Neuron (in vitro differentiated cells): ENCODE data around the gene GRB10.

Source experiments
- H2AFZ ChIP-seq: one replicate; pipeline ENCODE4 v1.6.1; 2013; ENCODE audit warnings: low read depth, mild to moderate bottlenecking, inconsistent platforms, low read length, moderate library complexity
- H3K27me3 ChIP-seq: one replicate; pipeline ENCODE4 v1.6.1; 2013; ENCODE audit warnings: low read length; ENCODE audit not compliant: insufficient read depth
- H3K36me3 ChIP-seq: one replicate; pipeline ENCODE4 v1.6.1; 2013; ENCODE audit warnings: low read length; ENCODE audit not compliant: insufficient read depth
- H3K4me1 ChIP-seq: one replicate; pipeline ENCODE4 v1.6.1; 2013; ENCODE audit warnings: low read length; ENCODE audit not compliant: insufficient read depth
- H3K4me3 ChIP-seq: 2 replicates; pipeline ENCODE4 v1.5.1; 2013; ENCODE audit warnings: mild to moderate bottlenecking, low read length, moderate library complexity
- H3K9me3 ChIP-seq: one replicate; pipeline ENCODE4 v1.6.1; 2013; ENCODE audit warnings: low read length

GRB10 gene

DNA sequence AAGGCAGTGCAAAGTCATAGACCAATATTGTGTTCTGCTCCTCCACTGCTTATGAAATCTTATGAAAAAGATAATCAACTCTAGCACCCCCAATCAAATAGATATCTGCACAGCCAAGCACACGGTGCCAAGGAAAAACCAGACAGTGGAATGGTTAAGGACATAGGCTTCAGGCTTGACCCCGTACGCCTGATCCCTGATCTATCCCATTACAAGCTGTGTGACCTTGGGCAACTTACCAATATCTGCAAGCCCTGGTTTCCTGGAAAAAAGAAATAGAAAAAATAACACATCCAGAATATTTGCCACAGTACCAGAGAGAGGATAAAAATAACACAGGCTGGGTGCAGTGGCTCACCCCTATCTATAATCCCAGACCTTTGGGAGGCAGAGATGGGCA, 56.9 kb downstream of the GRB10 start:
- H3K4me3 ChIP-seq: no peak overlapping the region
- no peaks in the 10 kb centered on the region for H3K9me3 ChIP-seq
- H3K27me3 ChIP-seq: no peaks in the 10 kb centered on the region
- no peak overlapping the region for H2AFZ ChIP-seq
- peaks cover 10% of the 10 kb centered on the region for H3K36me3 ChIP-seq
- H3K4me1 ChIP-seq: peaks cover 7% of the 10 kb centered on the region

DNA sequence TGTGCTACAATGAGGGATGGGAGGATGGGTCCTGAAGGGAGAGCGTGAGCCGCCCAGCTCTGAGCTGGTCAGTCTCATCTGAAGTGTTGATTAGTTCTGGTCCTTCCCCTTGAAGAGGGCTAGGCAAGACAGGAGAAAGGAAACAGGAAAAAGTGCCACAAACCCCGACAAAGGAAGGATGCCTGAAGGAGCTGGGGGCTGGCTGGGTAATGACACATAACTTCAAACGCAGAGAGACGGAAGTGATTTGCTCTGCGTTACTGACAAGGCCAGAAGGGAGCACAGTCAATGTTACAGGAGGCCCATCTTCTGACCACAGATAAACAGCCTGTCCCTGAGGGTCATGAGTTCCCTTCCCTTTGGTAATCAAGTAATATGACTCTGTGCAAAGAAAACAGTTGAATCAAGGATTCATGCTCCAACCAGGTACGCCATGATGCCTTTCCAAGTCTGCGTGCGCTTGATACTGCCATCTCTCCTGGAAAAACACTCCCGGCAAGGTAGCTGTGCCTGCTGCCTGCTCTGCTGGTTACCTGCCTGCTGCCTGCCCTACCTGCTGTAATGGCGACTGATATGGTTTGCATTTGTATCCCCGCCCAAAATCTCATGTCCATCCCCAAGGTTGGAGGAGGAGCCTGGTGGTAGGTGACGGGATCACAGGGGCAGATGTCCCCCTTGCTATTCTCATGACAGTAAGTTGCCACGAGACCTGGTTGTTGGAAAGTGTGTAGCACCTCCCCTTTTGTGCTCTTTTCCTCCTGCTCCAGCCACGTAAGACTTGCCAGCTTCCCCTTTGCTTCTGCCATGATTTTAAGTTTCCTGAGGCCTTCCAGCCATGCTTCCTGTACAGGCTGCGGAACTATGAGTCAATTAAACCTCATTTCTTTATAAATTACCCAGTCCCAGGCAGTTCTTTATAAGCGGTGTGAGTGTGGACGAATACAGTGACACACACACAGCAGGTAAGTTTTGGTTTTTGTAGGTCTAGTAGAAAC, 57.9 kb downstream of the GRB10 start:
- no peaks in the 10 kb centered on the region for H3K9me3 ChIP-seq
- no peak overlapping the region for H3K4me3 ChIP-seq
- H3K36me3 ChIP-seq: peaks cover 10% of the 10 kb centered on the region
- no peaks in the 10 kb centered on the region for H3K27me3 ChIP-seq
- H2AFZ ChIP-seq: no peak overlapping the region
- peaks cover 7% of the 10 kb centered on the region for H3K4me1 ChIP-seq

DNA sequence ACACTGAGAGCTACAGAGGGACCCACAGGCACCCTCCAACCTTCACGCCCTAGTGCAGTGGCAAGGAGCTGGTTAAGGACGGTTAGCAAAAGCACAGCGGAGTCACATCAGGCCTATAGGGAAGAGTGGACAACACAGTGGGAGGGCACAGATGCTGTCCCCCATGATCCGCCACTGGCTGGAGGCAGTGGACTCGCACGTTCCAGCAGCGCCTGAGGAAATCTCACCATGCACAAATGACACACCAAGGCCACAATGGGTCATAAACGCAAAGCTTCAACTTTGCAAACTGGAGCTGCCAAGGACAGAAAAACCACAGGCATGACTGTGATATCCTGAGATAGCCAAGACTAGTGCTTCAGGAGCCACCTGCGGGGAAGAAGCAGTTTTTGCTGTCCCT, 58.8 kb downstream of the GRB10 start:
- Histone ChIP-seq H2AFZ (no peak overlapping the region), H3K9me3 (no peaks in the 10 kb centered on the region), H3K4me3 (no peak overlapping the region), H3K27me3 (no peaks in the 10 kb centered on the region), H3K4me1 (peaks cover 7% of the 10 kb centered on the region), H3K36me3 (peaks cover 10% of the 10 kb centered on the region)

DNA sequence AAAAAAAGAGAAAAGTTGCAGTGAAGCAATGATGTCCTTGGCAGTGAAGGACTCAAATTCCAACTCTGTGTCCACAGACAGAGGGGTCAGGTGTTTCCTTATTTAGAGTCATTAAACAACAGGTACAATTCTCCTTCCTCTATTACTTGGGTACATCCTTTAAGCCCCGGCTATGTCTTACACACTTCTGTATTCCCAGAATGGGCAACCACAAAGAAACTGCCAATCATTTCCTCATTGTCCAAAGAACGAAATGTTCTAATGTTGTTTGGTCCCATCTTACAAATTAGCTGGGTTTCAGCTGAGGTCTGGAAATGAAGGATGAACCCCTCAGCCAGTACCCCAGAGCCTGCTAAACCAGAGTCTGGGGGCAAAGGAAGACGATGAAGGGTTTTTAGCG, 59.5 kb downstream of the GRB10 start:
- H3K9me3 ChIP-seq: no peaks in the 10 kb centered on the region
- H3K4me3 ChIP-seq: no peak overlapping the region
- H3K36me3 ChIP-seq: peaks cover 10% of the 10 kb centered on the region
- peaks cover 7% of the 10 kb centered on the region for H3K4me1 ChIP-seq
- H3K27me3 ChIP-seq: no peaks in the 10 kb centered on the region
- no peak overlapping the region for H2AFZ ChIP-seq

DNA sequence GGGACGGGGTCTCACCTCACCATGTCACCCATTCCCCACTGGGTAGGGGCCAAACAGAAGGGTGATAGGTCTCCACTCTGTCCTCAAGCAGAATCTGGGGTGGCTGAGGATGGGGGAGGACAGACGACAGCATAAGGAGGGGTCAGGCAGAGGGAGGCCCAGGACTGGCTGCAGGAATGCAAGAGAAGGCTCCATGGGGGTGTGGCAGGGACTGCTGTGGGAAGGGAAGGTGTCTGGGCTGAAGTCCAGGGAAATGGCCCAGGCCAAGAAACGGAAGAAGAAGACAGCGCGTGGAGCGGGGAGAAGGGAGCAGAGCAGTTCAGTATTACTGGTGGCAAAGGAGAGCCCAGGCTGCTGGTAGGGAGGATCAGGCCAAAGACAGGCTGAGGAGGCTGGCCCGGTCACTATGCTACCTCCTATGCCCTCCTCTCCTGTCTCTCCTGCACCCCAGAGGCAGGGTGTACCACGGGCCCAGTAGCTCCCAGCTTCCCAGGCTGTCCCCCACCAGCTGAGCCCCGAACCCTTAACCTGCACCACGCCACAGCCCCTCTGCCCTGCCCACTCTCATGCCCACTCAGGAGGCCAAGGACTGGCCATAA, 60.9 kb downstream of the GRB10 start:
- Histone ChIP-seq H2AFZ (no peak overlapping the region), H3K27me3 (no peaks in the 10 kb centered on the region), H3K36me3 (peaks cover 10% of the 10 kb centered on the region), H3K9me3 (no peaks in the 10 kb centered on the region), H3K4me3 (no peak overlapping the region), H3K4me1 (peaks cover 7% of the 10 kb centered on the region)

DNA sequence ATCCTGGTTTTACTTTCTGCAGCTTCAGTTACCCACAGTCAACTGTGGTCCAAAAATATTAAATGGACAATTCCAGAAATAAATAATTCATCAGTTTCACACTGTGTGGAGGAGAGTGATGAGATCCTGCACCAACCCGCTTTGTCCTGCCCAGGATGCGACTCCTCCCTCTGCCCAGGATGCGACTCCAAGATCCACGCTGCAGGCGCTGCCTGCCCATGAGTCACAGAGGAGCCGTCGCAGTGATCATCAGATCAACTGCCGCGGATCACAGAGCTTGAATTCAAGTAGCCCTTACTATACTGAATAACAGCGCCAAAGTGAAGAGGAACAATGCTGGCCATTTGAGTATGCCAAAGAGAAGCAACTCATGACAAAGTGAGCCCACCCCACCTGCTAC, 61.5 kb downstream of the GRB10 start:
- no peaks in the 10 kb centered on the region for H3K27me3 ChIP-seq
- peaks cover 7% of the 10 kb centered on the region for H3K4me1 ChIP-seq
- no peaks in the 10 kb centered on the region for H3K9me3 ChIP-seq
- no peak overlapping the region for H2AFZ ChIP-seq
- H3K4me3 ChIP-seq: no peak overlapping the region
- H3K36me3 ChIP-seq: peaks cover 10% of the 10 kb centered on the region

DNA sequence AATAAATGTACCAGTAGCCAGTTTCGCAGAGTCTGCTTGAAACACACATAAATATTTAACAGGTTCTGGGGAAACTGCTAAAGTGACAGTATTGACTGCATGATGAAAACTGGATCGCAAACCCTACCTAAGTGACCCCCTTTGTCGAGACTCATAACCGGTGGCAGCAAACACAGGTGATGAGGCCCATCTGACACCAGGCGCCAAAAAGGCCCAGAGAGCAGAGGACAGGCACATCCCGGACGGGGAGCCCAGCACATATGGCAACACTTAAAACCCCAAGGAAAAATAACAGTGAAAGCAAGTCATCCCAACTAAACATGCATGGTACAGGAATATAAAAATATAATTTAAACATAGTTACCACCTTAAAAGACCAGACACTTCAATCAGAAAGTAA, 62.4 kb downstream of the GRB10 start:
- H3K27me3 ChIP-seq: no peaks in the 10 kb centered on the region
- no peak overlapping the region for H2AFZ ChIP-seq
- peaks cover 4% of the 10 kb centered on the region for H3K9me3 ChIP-seq
- H3K36me3 ChIP-seq: peaks cover 9% of the 10 kb centered on the region
- H3K4me3 ChIP-seq: no peak overlapping the region
- peaks cover 7% of the 10 kb centered on the region for H3K4me1 ChIP-seq

DNA sequence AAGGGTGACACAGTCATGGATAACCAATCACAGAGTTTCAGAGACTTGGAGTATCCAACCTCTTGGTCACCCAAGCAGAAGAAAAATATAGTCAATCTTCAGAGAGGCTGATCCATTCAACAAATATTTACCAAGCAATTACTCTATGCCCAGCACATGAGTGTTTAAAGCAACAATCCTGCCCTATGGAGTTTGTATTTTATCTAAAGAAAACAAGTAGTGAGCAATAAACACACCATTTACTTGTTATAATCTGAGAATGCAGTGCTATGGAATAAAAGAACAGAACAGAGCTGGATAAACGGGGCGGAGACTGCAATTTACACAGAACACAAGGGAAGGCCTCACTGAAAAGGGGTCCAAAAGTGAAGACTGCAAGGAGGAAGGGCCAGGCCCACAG, 63.8 kb downstream of the GRB10 start:
- Histone ChIP-seq H3K4me3 (no peak overlapping the region), H3K4me1 (peaks cover 7% of the 10 kb centered on the region)

DNA sequence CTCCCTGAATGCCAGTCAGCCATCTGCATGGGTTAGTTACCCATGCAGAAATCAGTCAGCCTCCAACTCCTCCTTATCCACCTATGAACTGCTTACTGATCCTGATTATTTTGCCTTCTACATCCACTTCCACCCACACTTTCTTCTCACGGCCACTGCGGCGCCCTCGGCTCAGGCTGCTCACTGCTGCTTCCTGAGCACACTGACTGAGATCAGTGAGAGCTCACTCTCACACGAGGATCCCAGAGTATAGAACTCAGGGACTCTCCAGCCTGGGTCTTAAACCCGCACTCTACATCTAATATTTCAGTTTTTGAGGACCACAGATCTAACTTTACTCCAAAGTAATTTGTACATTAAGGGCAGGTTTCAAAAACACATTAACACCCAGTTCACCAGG, 64.4 kb downstream of the GRB10 start:
- Histone ChIP-seq H3K36me3 (no peaks in the 10 kb centered on the region), H3K4me1 (peaks cover 7% of the 10 kb centered on the region), H2AFZ (no peak overlapping the region), H3K9me3 (peaks cover 5% of the 10 kb centered on the region), H3K27me3 (no peaks in the 10 kb centered on the region), H3K4me3 (no peak overlapping the region)

More for the DNA sequence above, 63.8 kb downstream of the GRB10 start:
- H3K36me3 ChIP-seq: no peaks in the 10 kb centered on the region
- H3K9me3 ChIP-seq: peaks cover 4% of the 10 kb centered on the region
- H3K27me3 ChIP-seq: no peaks in the 10 kb centered on the region
- H2AFZ ChIP-seq: no peak overlapping the region

DNA sequence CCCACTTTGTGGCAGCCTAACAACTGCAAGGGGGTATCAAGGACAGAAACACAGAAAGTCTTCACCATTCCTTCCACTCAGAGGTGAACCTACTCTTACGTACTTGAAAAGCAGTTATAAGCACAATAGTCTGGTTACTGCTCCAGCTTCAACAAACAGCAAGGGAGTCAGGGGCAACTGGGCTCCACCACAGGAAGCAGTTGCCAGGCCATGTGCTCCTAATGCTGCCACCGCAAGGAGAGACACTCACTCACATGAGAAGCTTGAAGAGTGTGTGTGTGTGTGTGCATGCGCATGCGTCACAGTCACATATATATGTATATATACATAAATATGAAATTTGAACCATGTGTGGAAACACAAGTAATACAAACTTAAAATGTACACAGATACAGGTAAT, 65.5 kb downstream of the GRB10 start:
- Histone ChIP-seq H3K27me3 (no peaks in the 10 kb centered on the region), H3K9me3 (peaks cover 5% of the 10 kb centered on the region), H3K36me3 (no peaks in the 10 kb centered on the region), H3K4me3 (no peak overlapping the region), H3K4me1 (peaks cover 7% of the 10 kb centered on the region), H2AFZ (no peak overlapping the region)

DNA sequence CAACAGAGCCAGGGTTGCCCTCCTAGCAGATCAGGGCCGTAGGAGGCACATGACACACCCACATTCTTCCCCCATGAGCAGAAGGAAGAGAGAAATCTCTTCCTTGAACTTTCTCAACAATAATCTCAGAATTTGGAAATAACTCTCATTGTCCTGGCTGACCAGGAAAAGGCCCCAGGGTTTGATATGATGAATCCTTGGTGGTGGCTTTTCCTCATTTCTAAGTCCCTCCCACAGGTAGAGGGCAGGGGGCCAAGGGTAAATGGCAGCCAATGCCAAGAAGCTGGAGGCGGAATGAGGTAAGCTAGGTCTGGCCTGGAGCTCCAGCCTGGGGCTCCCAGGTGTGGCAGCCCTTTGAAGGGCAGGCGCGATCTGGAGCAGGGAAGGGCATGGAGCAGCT, 67.8 kb downstream of the GRB10 start:
- H3K4me3 ChIP-seq: no peak overlapping the region
- no peaks in the 10 kb centered on the region for H3K27me3 ChIP-seq
- H3K9me3 ChIP-seq: peaks cover 5% of the 10 kb centered on the region
- no peak overlapping the region for H2AFZ ChIP-seq
- H3K36me3 ChIP-seq: no peaks in the 10 kb centered on the region
- H3K4me1 ChIP-seq: no peaks in the 10 kb centered on the region

DNA sequence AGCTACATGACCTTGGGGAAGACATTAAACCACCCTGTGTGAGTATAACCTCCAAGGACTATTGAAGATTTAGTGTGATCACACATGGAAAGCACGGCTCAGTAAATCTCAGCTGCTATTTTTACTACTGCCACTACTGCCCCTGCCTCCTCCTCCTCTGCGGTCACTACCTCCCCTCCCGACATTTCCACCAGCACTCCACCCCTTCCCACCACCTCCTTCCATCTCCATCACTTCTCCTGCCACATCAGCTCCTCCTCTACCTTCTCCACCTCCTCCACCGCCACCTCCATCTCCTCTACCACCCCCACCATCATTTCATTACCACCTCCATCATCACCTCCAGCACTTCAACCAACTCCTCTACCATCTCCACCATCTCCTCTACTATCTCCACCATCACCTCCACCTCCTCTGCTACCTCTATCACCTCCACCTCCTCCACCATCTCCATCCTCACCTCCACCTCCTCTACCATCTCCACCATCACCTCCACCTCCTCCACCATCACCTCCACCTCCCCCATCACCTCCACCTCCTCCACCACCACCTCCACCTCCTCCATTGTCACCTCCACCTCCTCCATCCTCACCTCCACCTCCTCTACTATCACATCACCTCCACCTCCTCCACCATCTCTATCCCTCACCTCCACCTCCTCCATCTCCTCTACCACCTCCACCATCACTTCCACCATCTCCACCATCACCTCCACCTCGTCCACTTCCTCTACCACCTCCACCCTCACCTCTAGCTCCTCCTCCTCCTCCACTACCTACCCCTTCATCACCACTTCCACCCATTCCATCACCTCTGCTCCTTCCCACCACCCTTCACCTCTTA, 69.4 kb downstream of the GRB10 start:
- Histone ChIP-seq H3K4me3 (no peak overlapping the region), H3K36me3 (no peaks in the 10 kb centered on the region), H3K4me1 (no peaks in the 10 kb centered on the region)

More for the DNA sequence above, 69.4 kb downstream of the GRB10 start:
- H3K9me3 ChIP-seq: peaks cover 5% of the 10 kb centered on the region
- H2AFZ ChIP-seq: no peak overlapping the region
- no peaks in the 10 kb centered on the region for H3K27me3 ChIP-seq
